ENCODE measurements around the gene PLPP4. TPM values are rescaled to one million over a fixed set of nuclear protein-coding genes. Genes with fewer than 3 reads are reported as not detected.

The PLPP4 gene
- total and polyA plus RNA-seq, 2 of the 13 experiments (the other 11 are each of a cell fraction or from before 2014, with no cell fraction given): not detected

DNA sequence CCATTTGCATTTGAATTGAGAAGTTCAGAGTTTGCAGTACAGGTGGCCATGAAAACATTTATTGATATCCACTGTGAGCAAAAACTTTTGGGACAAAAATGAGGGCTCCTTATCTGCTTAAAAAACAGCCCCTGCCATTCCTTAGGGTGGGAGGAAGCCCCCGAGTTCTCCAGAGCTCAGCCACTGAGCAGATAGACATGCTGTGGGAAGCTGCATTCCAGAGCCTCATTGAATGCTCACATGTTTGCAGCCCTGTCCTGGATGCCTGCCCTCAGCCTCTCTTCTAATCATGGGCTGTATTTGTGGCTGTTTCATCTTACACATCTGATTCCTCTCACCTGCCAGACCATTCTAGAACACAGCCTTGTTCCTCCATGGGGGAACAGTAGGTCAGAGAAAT, 33.3 kb downstream of the PLPP4 start:
- Histone ChIP-seq H3K9ac (ENCODE audit: insufficient read depth, low read depth, low read length) (no peak overlapping the region), H3K4me2 (ENCODE audit: low read depth, low read length) (no peak overlapping the region), H3K4me3 (replicated peaks in 1 of 3; ENCODE audit: insufficient read depth in 1 of 3, low read depth in 2 of 3, low read length in 3 of 3) (no peak overlapping the region), H3K27ac (ENCODE audit: extremely low read length, insufficient read depth, low read length) (no peak overlapping the region), H4K20me1 (ENCODE audit: insufficient read depth, low read length) (no peaks in the 10 kb centered on the region), H3K4me1 (ENCODE audit: insufficient read depth, low read length) (no peaks in the 10 kb centered on the region), H3K79me2 (ENCODE audit: insufficient read depth, low read length) (no peaks in the 10 kb centered on the region), H3K9me3 (ENCODE audit: low read length) (no peaks in the 10 kb centered on the region), H3K36me3 (replicated peaks in 1 of 2; ENCODE audit: control insufficient read depth in 1 of 2, insufficient read depth in 2 of 2, low read length in 2 of 2) (no peaks in the 10 kb centered on the region), H3K27me3 (ENCODE audit: control insufficient read depth in 1 of 2, insufficient read depth in 2 of 2, low read length in 2 of 2) (no peaks in the 10 kb centered on the region), H2AFZ (ENCODE audit: low read length) (no peak overlapping the region)
- no peak for DNase-seq (ENCODE audit: low spot score)
- ChIA-PET CTCF (ENCODE audit: low intra/inter-chr PET ratio, low total read pairs) (no interaction called here), POLR2A (no interaction called here)
- in situ Hi-C loops (cut with HindIII; ENCODE audit: extremely low pct_ligation_motif_present, low pct_unique_long_range_greater_than_20kb) (no loop called here), intact Hi-C loops (cut with micrococcal nuclease; ENCODE audit: unreplicated experiment) (no loop called here)
- 0% methylated on average over 1 of the region's 1 CpG for WGBS (ENCODE audit: low lambda C conversion rate)
- no peak for TF ChIP-seq ZNF615 (CRISPR knock-in tag; IDR thresholded peaks at IDR 0.05; ENCODE audit: borderline replicate concordance)
- FAIRE-seq: no peak
- no TSS peak for BruUV-seq (replicated peaks)
- ATAC-seq: no peak

GRCh38 chr10:120492346-120492745, 35.3 kb downstream of the PLPP4 start:
- in situ Hi-C loops (cut with HindIII; ENCODE audit: extremely low pct_ligation_motif_present, low pct_unique_long_range_greater_than_20kb): no loop called here
- no peak for FAIRE-seq
- 0% methylated on average over 3 of the region's 3 CpGs for WGBS (ENCODE audit: low lambda C conversion rate)
- TF ChIP-seq BRF2 (CRISPR knock-in tag; IDR thresholded peaks at IDR 0.05): no peak
- TF ChIP-seq ZNF460 (CRISPR knock-in tag; IDR thresholded peaks at IDR 0.05; ENCODE audit: borderline replicate concordance): no peak
- no peak for TF ChIP-seq EP300 (IDR thresholded peaks at IDR 0.05; ENCODE audit: low read depth in 2 of 2, low read length in 2 of 2)
- no peak for TF ChIP-seq EP300 (CRISPR knock-in tag; IDR thresholded peaks at IDR 0.05; ENCODE audit: borderline replicate concordance)
- no peak for TF ChIP-seq ZNF12 (CRISPR knock-in tag; IDR thresholded peaks at IDR 0.05)
- TF ChIP-seq ONECUT2 (CRISPR knock-in tag; IDR thresholded peaks at IDR 0.05): no peak
- TF ChIP-seq WIZ (CRISPR knock-in tag; IDR thresholded peaks at IDR 0.05): no peak
- TF ChIP-seq NFE2L2 (IDR thresholded peaks at IDR 0.05; ENCODE audit: low read length): no peak
- no peak for TF ChIP-seq NFIC (IDR thresholded peaks at IDR 0.05; ENCODE audit: low read length)
- TF ChIP-seq TBX3 (IDR thresholded peaks at IDR 0.05; ENCODE audit: borderline replicate concordance): no peak
- no peak for TF ChIP-seq FOXO1 (CRISPR knock-in tag; IDR thresholded peaks at IDR 0.05)
- TF ChIP-seq ZNF607 (CRISPR knock-in tag; IDR thresholded peaks at IDR 0.05; ENCODE audit: borderline replicate concordance): no peak
- TF ChIP-seq PRDM4 (CRISPR knock-in tag; IDR thresholded peaks at IDR 0.05; ENCODE audit: borderline replicate concordance): no peak
- TF ChIP-seq, protein P1, sequence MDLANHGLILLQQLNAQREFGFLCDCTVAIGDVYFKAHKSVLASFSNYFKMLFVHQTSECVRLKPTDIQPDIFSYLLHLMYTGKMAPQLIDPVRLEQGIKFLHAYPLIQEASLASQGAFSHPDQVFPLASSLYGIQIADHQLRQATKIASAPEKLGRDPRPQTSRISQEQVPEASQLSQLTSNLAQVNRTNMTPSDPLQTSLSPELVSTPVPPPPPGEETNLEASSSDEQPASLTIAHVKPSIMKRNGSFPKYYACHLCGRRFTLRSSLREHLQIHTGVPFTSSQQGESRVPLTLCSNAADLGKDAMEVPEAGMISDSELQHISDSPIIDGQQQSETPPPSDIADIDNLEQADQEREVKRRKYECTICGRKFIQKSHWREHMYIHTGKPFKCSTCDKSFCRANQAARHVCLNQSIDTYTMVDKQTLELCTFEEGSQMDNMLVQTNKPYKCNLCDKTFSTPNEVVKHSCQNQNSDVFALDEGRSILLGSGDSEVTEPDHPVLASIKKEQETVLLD (CRISPR knock-in tag; IDR thresholded peaks at IDR 0.05; ENCODE audit: low read depth): no peak
- TF ChIP-seq ATF7-NPFF (CRISPR knock-in tag; IDR thresholded peaks at IDR 0.05; ENCODE audit: low read depth): no peak

More at GRCh38 chr10:120492346-120492745, 35.3 kb downstream of the PLPP4 start:
- no TSS peak for BruUV-seq (replicated peaks)
- no peaks in the 10 kb centered on the region for H3K79me2 ChIP-seq (ENCODE audit: insufficient read depth, low read length)
- no peaks in the 10 kb centered on the region for H3K27me3 ChIP-seq (ENCODE audit: control insufficient read depth in 1 of 2, insufficient read depth in 2 of 2, low read length in 2 of 2)
- no peaks in the 10 kb centered on the region for H3K9me3 ChIP-seq (ENCODE audit: low read length)
- DNase-seq (ENCODE audit: low spot score): no peak
- no peaks in the 10 kb centered on the region for H3K36me3 ChIP-seq (replicated peaks in 1 of 2; ENCODE audit: control insufficient read depth in 1 of 2, insufficient read depth in 2 of 2, low read length in 2 of 2)
- ChIA-PET CTCF (ENCODE audit: low intra/inter-chr PET ratio, low total read pairs) (no interaction called here), POLR2A (no interaction called here)
- no peak overlapping the region for H2AFZ ChIP-seq (ENCODE audit: low read length)
- H3K4me2 ChIP-seq (ENCODE audit: low read depth, low read length): no peak overlapping the region
- ATAC-seq: no peak
- H3K27ac ChIP-seq (ENCODE audit: extremely low read length, insufficient read depth, low read length): no peak overlapping the region
- no peaks in the 10 kb centered on the region for H3K4me1 ChIP-seq (ENCODE audit: insufficient read depth, low read length)
- no peaks in the 10 kb centered on the region for H4K20me1 ChIP-seq (ENCODE audit: insufficient read depth, low read length)
- no peak overlapping the region for H3K9ac ChIP-seq (ENCODE audit: insufficient read depth, low read depth, low read length)
- intact Hi-C loops (cut with micrococcal nuclease; ENCODE audit: unreplicated experiment): no loop called here
- no peak overlapping the region for H3K4me3 ChIP-seq (replicated peaks in 1 of 3; ENCODE audit: insufficient read depth in 1 of 3, low read depth in 2 of 3, low read length in 3 of 3)

Data from HepG2 (cell line).